GM18870 (cell line): ENCODE results near the gene CFAP61.
A peak's percentile ranks its signal among the peaks of the same experiment; 100 is the strongest.

Experiments used
- ATAC-seq: cut with Tn5 transposase; IDR thresholded peaks from one replicate; pipeline ENCODE4 v1.9.1; 2021; ENCODE audit warnings: moderate library complexity; ENCODE audit not compliant: unreplicated experiment

The CFAP61 gene

GRCh38 chr20:20167698-20168097 is 115.4 kb downstream of the CFAP61 start:
- no peak for ATAC-seq

GRCh38 chr20:20173254-20173653 is 120.9 kb downstream of the CFAP61 start:
- no peak for ATAC-seq

GRCh38 chr20:20174089-20174835 is 121.9 kb downstream of the CFAP61 start:
- no peak for ATAC-seq

GRCh38 chr20:20181322-20181721 is 129.0 kb downstream of the CFAP61 start:
- no peak for ATAC-seq

- ATAC-seq: no peak
These were observed 131.8 kb downstream of the CFAP61 start for GRCh38 chr20:20184149-20184548.

- ATAC-seq: no peak
These were observed 132.4 kb downstream of the CFAP61 start for GRCh38 chr20:20184706-20185105.

GRCh38 chr20:20188647-20189046 is 136.3 kb downstream of the CFAP61 start:
- no peak for ATAC-seq

GRCh38 chr20:20192366-20192765 is 140.0 kb downstream of the CFAP61 start:
- no peak for ATAC-seq

GRCh38 chr20:20195021-20195705 is 142.8 kb downstream of the CFAP61 start:
- no peak for ATAC-seq

- ATAC-seq: no peak
These were observed 144.3 kb downstream of the CFAP61 start for GRCh38 chr20:20196610-20197009.

GRCh38 chr20:20198011-20198410 is 145.7 kb downstream of the CFAP61 start:
- no peak for ATAC-seq

- ATAC-seq: no peak
These were observed 147.2 kb downstream of the CFAP61 start for GRCh38 chr20:20199361-20200160.

- no peak for ATAC-seq
These were observed 148.8 kb downstream of the CFAP61 start for GRCh38 chr20:20201124-20201523.

GRCh38 chr20:20201639-20202038 is 149.3 kb downstream of the CFAP61 start:
- ATAC-seq: no peak

GRCh38 chr20:20202768-20203167 is 150.4 kb downstream of the CFAP61 start:
- no peak for ATAC-seq

- no peak for ATAC-seq
These were observed 151.5 kb downstream of the CFAP61 start for GRCh38 chr20:20203784-20204183.

GRCh38 chr20:20204256-20204655 is 151.9 kb downstream of the CFAP61 start:
- no peak for ATAC-seq

GRCh38 chr20:20205141-20205861 is 153.0 kb downstream of the CFAP61 start:
- no peak for ATAC-seq

GRCh38 chr20:20205862-20206236 is 153.5 kb downstream of the CFAP61 start:
- ATAC-seq: no peak

- peak; percentile 85 for ATAC-seq
These were observed 154.5 kb downstream of the CFAP61 start for GRCh38 chr20:20206788-20207187.

- ATAC-seq: no peak
These were observed 155.0 kb downstream of the CFAP61 start for GRCh38 chr20:20207291-20207690.
